A673 (cell line): ENCODE data around the gene SPATS2L. TPM values are rescaled to one million over a fixed set of nuclear protein-coding genes. Genes with fewer than 3 reads are reported as not detected.

Source experiments
- BruUV-seq: library from RNA; stranded (reverse); fragments of 400-500 nt; replicated peaks from 2 replicates; lab custom pipeline; 2021; lab: Mats Ljungman, UMichigan
- CTCF ChIA-PET: fragments of 300-600 bp; sonication (Branson Sonifier 250); formaldehyde crosslinking; loops from one replicate; lab custom pipeline; 2022; ENCODE audit warnings: antibody characterized with exemption; lab: Charles Lee
- POLR2A ChIA-PET: fragments of 300-600 bp; sonication (Branson Sonifier 250); formaldehyde crosslinking; loops from one replicate; lab custom pipeline; 2022; ENCODE audit warnings: antibody characterized with exemption; ENCODE audit not compliant: low non-redundant PET; lab: Charles Lee
- DNase-seq: peaks from one replicate; pipeline ENCODE4 v3.0.0-alpha.2; 2015; ENCODE audit warnings: low spot score
- H3K27ac ChIP-seq: fragments of 200-600 bp; sonication (generic); 2 replicates; pipeline ENCODE4 v1.5.1; 2016; ENCODE audit warnings: mixed run types, low read depth, mild to moderate bottlenecking, mixed read lengths, antibody characterized with exemption, low read length; ENCODE audit not compliant: poor library complexity, severe bottlenecking
- H3K27me3 ChIP-seq: fragments of 200-600 bp; sonication (generic); replicated peaks from 2 replicates; pipeline ENCODE4 v1.6.1; 2017; ENCODE audit warnings: mixed run types, low read depth, mild to moderate bottlenecking, mixed read lengths, antibody characterized with exemption, low read length; ENCODE audit not compliant: insufficient read depth, poor library complexity
- H3K36me3 ChIP-seq: fragments of 200-600 bp; sonication (generic); 2 replicates; pipeline ENCODE4 v1.6.1; 2016; ENCODE audit warnings: mixed run types, mild to moderate bottlenecking, mixed read lengths, antibody characterized with exemption, low read length; ENCODE audit not compliant: insufficient read depth, poor library complexity, severe bottlenecking
- H3K4me1 ChIP-seq: fragments of 200-600 bp; sonication (generic); 2 replicates; pipeline ENCODE4 v1.6.1; 2017; ENCODE audit warnings: mixed run types, mild to moderate bottlenecking, mixed read lengths, antibody characterized with exemption, low read length; ENCODE audit not compliant: insufficient read depth, poor library complexity, severe bottlenecking
- H3K4me3 ChIP-seq: fragments of 200-600 bp; sonication (generic); 2 replicates; pipeline ENCODE4 v1.5.1; 2016; ENCODE audit warnings: low read depth, mixed run types, mild to moderate bottlenecking, mixed read lengths, low read length; ENCODE audit not compliant: poor library complexity, severe bottlenecking
- H3K9me3 ChIP-seq: fragments of 200-600 bp; sonication (generic); 2 replicates; pipeline ENCODE4 v1.6.1; 2016; ENCODE audit warnings: mixed run types, low read depth, mild to moderate bottlenecking, mixed read lengths, antibody characterized with exemption, low read length; ENCODE audit not compliant: poor library complexity, severe bottlenecking
- EZH2 ChIP-seq: fragments of 200-600 bp; sonication (generic); IDR thresholded peaks from 2 replicates; pipeline ENCODE4 v1.6.1; 2017; ENCODE audit warnings: borderline replicate concordance, low read depth, mild to moderate bottlenecking, mixed read lengths, antibody characterized with exemption, low read length; ENCODE audit not compliant: poor library complexity, severe bottlenecking
- intact Hi-C: fragments of 100-400 bp; cut with micrococcal nuclease; formaldehyde crosslinking; loops from one replicate; pipeline ENCODE4 v1.10.0; 2022; ENCODE audit not compliant: unreplicated experiment
- total RNA-seq: library from RNA; stranded (reverse); gene quantifications from 2 replicates; pipeline ENCODE4 v1.2.3, GENCODE V29; 2021
- TF ChIP-seq, protein P1 (sequence below): fragments of 300-800, 200-600 bp; sonication (generic); conservative IDR thresholded peaks from 2 replicates; pipeline ENCODE4 v1.5.1; 2017; ENCODE audit warnings: low read depth, mild to moderate bottlenecking, antibody characterized with exemption, low read length, moderate library complexity, mixed read lengths

The SPATS2L gene
- total RNA-seq, 1 experiment from 2014 or later, result 10.0 TPM

DNA sequence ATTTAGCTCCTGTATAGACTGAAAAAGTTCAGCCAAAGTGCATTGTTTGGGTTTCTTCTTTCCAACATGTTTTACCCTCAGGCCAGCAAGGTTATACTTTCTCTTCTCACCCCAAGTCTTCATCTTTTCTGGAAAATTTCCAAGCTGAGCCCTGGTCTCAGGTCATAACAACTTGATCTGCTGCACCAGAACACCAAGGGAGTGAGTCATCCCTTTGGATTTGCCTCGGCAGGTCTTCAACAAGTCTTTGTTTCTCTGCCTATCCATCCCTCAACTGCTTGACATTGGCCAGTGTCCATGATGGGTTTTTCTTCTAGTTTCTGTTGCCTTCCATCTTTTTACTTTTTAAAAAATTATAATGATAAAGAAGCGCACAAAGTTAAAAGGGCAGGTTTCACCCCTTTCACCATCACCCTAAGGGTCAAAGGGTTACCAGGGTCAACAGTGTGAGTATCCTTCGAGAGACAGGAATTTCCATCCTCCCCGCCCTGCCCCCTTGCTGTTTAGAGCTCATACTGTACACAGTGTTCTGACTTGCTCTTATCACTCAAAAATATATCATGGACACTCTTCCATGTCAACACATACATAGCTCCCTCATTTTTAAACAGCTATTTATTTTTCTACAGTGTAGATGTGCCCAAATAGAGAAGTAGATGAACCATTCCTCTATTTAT, 5.7 kb upstream of the SPATS2L start:
- CTCF ChIA-PET, result no interaction called here
- no TSS peak for BruUV-seq
- POLR2A ChIA-PET, result no interaction called here
- H3K4me1 ChIP-seq, result peaks cover 1% of the 10 kb centered on the region
- H3K27me3 ChIP-seq, result no peaks in the 10 kb centered on the region
- no peaks in the 10 kb centered on the region for H3K36me3 ChIP-seq
- no peak overlapping the region for H3K4me3 ChIP-seq
- no peak overlapping the region for H3K27ac ChIP-seq
- intact Hi-C loops, result no loop called here
- DNase-seq, result no peak
- no peaks in the 10 kb centered on the region for H3K9me3 ChIP-seq
- TF ChIP-seq EZH2, result no peak
- TF ChIP-seq, protein P1, sequence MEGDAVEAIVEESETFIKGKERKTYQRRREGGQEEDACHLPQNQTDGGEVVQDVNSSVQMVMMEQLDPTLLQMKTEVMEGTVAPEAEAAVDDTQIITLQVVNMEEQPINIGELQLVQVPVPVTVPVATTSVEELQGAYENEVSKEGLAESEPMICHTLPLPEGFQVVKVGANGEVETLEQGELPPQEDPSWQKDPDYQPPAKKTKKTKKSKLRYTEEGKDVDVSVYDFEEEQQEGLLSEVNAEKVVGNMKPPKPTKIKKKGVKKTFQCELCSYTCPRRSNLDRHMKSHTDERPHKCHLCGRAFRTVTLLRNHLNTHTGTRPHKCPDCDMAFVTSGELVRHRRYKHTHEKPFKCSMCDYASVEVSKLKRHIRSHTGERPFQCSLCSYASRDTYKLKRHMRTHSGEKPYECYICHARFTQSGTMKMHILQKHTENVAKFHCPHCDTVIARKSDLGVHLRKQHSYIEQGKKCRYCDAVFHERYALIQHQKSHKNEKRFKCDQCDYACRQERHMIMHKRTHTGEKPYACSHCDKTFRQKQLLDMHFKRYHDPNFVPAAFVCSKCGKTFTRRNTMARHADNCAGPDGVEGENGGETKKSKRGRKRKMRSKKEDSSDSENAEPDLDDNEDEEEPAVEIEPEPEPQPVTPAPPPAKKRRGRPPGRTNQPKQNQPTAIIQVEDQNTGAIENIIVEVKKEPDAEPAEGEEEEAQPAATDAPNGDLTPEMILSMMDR, result no peak

- Histone ChIP-seq H3K27me3 (peaks cover 1% of the 10 kb centered on the region), H3K9me3 (no peaks in the 10 kb centered on the region), H3K4me3 (no peak overlapping the region), H3K36me3 (no peaks in the 10 kb centered on the region), H3K4me1 (peaks cover 4% of the 10 kb centered on the region), H3K27ac (no peak overlapping the region)
- no TSS peak for BruUV-seq
- TF ChIP-seq, protein P1, result no peak
- TF ChIP-seq EZH2, result no peak
- DNase-seq, result no peak
- ChIA-PET POLR2A (no interaction called here), CTCF (no interaction called here)
- intact Hi-C loops, result no loop called here
Measured at GRCh38 chr2:200301953-200302858, 4.3 kb upstream of the SPATS2L start.

GRCh38 chr2:200302940-200303727, 3.4 kb upstream of the SPATS2L start:
- no peak for TF ChIP-seq EZH2
- TF ChIP-seq, protein P1, result no peak
- CTCF ChIA-PET, result no interaction called here
- no peak for DNase-seq
- intact Hi-C loops, result no loop called here
- Histone ChIP-seq H3K9me3 (no peaks in the 10 kb centered on the region), H3K36me3 (no peaks in the 10 kb centered on the region), H3K27ac (no peak overlapping the region), H3K27me3 (peaks cover 11% of the 10 kb centered on the region), H3K4me1 (peaks cover 10% of the 10 kb centered on the region), H3K4me3 (no peak overlapping the region)
- POLR2A ChIA-PET, result no interaction called here
- BruUV-seq, result no TSS peak
